Left renal cortex interstitium (tissue), 4 donors: ENCODE data around the gene CEP85L. TPM values are rescaled to one million over a fixed set of nuclear protein-coding genes. Genes with fewer than 3 reads are reported as not detected.

Source experiments
- DNase-seq, 4 donors: peaks; one replicate each; pipeline ENCODE4 v3.0.0-alpha.2; 2013; ENCODE audit warnings: low read depth in 4 of 4, low spot score in 2 of 4, missing footprints in 1 of 4
- polyA plus RNA-seq, 4 donors: library from polyadenylated mRNA; unstranded; fragments of 120-200 nt; gene quantifications; one replicate each; pipeline ENCODE4 v1.2.1, GENCODE V29; 2013; ENCODE audit not compliant: insufficient read length in 4 of 4

CEP85L gene
- polyA plus RNA-seq, 4 donors = 6.5 to 8.6 (median 7.7) TPM

GRCh38 chr6:118584911-118585310 lies 66.5 kb downstream of the CEP85L start:
- no peak for DNase-seq

DNA sequence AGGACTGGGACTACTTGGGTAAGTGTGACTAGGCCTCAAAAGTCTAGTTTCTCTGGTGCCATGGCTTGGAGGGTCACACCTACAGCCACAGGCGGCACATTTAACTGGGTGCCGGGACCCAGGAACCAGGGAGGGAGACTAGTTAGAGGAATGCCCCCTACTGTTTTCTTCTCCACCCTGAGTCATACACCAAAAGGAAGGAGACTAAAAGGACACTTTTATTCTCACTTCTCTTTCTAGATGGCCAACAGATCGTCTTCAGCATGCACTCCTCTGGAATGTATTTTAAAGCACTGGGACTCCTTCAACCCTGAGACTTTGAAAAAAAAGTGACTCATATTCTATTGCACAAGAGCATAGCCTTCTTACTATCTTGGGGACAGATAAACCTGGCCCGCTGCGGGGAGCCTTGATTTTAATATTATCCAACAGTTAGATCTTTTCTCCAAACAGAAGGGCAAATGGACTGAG lies 69.9 kb downstream of the CEP85L start:
- DNase-seq = no peak

DNA sequence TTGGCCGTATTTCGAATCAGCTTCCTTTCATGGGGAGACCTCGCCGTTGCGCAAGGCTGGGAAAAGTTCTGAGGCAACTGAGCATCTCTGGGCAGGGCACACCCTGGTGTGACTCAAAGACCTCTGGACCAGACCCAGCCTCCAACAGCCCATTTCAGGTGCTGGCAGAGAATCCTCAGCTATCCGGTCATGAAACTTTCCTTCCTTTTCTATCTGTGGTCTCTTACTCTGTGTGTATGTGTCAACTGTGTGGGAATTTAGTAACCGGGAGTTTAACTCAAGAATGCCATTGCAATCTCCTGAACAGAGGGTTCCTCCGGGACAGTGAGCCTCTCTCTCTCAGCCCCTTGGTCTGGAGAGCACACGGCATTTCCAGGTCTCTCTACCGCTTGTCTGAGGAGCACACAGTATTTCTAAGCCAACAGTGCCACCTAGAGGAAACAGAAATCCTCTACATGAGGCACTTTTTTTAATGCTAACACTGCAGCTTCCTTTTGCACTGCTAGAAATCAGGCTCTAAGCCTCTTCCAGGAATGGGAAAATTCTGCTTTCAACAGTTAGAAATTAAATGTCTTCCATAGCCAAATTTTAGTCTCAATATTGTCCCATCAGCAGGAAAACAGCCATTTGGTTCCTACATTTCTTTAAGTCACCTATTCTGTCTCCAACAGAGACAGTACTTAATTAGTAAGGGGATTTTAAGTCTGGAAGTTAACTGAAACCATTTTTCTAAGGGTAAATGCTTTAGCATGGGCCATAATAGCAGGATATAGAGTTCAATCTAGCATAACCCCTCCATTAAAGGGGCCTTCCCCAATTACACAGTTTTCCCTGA lies 70.6 kb downstream of the CEP85L start:
- peak in 2 of 4 donors; percentile 32 to 59 for DNase-seq

DNA sequence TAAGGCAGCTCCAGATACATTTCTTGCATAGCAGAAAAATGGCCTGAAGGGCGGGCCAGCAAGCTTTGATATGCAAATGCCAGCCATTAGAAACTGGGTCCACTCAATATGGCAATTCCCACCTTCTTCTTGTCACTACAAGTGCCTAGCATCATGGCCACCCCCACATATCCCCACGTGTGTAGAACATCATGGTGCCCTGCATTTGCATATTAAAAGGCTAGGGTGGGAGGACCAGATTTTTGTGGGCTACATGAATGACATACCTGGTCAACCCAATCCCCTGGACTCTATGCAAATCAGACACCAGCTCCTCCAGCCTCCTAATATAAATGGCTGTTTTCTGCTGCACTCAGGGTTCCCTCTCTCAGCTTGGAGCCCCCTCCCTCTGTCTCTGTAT lies 71.6 kb downstream of the CEP85L start:
- DNase-seq = no peak

DNA sequence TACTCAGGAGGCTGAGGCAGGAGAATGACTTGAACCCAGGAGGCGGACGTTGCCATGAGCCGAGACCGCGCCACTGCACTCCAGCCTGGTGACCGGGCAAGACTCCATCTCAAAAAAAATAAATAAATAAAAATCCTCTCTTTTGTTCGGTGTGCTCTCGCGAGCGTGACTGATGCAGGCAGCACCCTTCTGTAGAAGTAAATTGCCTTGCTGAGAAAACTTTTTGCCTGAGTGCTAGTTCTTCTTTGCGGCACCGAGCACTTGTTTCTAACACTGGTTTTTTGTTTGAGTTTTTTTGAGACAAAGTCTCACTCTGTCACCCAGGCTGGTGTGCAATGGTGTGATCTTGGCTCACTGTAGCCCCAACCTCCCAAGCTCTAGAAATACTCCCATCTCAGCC lies 72.8 kb downstream of the CEP85L start:
- DNase-seq = no peak

GRCh38 chr6:118577972-118578371 lies 73.4 kb downstream of the CEP85L start:
- no peak for DNase-seq

DNA sequence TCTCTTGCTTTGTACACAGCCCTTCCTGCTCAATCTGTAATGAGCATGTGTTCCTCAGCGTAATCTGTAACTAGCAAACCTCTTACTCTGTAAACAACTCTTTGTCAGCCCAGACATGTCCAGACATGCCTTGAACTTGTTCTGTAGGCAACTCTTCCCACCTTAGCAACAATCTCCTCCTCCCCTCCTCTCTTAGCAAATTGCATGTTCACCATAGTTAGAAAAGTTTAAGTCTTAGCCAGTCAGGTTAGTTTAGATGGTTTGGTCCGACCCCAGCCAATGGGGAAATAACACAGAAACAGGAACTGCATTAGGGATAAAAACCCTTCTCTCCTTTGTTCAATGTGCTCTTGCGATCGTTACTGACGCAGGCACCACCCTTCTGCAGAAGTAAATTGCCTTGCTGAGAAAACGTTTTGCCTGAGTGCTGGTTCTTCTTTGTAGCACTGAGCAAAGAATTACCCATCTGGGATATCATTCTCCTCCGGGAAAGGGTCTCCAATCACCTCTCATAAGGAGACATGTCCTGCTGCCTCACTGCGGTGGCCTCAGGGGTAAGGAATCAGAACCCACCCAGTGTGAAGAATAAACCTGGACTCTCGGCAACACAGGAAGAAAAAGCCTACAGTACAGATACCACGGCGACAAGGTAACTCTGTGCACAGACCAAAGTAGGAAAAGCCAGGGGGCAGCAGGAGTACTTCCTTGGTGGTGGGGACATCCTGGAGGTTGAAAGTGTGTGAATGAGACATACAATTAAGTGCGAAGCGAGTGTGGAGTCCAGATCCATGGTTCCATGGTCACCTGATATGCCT lies 77.1 kb downstream of the CEP85L start:
- DNase-seq = no peak

DNA sequence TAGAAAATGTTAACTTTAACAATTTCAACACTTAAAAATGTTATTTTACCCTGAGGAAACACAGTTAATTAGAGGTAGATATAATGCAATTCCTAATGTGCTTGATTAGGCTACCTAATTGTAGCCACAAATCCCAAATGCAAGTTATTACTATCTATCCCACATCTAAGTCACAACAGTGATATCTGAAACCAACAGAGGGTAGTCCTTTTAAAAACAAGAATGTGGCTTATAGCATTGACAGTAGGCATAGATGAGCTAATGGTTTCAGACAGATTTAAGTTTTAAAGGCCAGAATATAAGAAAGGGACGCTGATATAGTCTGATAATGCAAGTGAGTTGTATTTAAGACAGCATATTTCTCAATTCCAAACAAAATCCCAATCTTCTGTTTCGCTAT lies 80.3 kb downstream of the CEP85L start:
- no peak for DNase-seq

- DNase-seq = no peak
Observed at GRCh38 chr6:118569498-118569897, 81.9 kb downstream of the CEP85L start.

GRCh38 chr6:118567974-118568373 lies 83.4 kb downstream of the CEP85L start:
- DNase-seq = no peak

- peak in 1 of 4 donors; percentile 38 for DNase-seq
Observed at GRCh38 chr6:118565311-118565960, 86.0 kb downstream of the CEP85L start.

DNA sequence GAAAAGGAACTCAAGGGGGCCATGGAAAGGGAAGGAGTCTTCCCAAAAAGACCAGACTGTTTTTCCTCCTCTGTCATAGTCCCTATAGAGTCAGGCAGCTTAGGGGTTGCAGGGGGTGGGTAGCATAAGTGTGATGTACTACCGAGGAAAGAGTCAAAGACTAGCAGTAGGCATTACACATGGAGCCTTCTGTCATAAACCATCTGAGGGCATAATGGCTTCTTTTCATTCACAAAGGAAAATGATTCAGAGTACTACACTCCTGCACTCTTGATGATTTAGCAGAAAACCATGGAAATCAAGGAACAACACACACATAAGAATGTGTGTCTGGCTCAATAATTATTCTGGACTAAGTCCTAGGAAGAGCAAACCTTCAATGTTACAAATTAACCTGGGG lies 88.4 kb downstream of the CEP85L start:
- DNase-seq = no peak

- no peak for DNase-seq
Observed at GRCh38 chr6:118562248-118562647, 89.1 kb downstream of the CEP85L start.

DNA sequence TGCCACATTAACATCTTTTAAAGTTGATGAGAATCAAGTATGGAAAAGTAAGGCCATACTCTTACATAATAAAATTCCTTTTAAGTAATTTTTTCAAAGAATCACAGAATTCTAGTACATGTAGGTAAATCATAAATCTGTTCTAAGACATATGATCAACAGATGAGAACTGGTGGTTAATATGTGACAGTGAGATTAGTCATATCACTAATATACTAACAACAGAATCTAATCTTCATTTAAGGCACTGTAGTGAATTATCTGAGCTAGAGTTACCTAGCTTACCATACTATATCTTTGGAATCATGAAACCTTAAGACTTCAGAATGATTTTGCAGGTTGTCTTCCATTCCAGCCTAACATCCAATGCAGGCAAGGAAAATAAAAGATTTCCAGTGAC lies 91.7 kb downstream of the CEP85L start:
- no peak for DNase-seq

- DNase-seq = no peak
Observed at GRCh38 chr6:118558464-118559217, 92.8 kb downstream of the CEP85L start.

GRCh38 chr6:118554698-118555097 lies 96.7 kb downstream of the CEP85L start:
- DNase-seq = no peak

- no peak for DNase-seq
Observed at GRCh38 chr6:118553132-118553531, 98.3 kb downstream of the CEP85L start.

GRCh38 chr6:118551063-118552053 lies 100.0 kb downstream of the CEP85L start:
- peak in 1 of 4 donors; percentile 23 for DNase-seq

DNA sequence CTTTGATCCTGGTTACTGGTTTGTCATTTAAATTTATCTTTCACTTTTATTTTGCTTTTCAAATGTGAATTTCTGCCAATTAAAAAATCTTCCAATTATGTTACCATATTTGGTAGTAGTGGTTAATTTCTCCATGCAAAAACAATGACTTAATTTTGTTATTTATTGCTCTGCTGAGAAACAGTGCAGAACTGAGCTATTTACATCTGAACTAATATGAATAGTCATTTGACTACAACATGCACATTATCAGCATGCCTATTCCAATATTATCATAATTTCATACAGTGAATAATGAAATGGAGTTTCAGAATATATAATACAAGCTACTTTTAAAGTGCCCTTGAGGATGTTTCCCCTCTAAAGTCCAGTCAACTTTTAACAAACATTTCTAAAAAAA lies 102.8 kb downstream of the CEP85L start:
- DNase-seq = no peak
